GM19193 (cell line): Measurements from ENCODE around the gene VAPB.

Experiments used
- POLR2A ChIP-seq: IDR thresholded peaks from 4 replicates; pipeline ENCODE4 v1.6.1; 2011; ENCODE audit not compliant: insufficient read depth, insufficient read length; ENCODE audit errors: extremely low read depth

VAPB gene

DNA sequence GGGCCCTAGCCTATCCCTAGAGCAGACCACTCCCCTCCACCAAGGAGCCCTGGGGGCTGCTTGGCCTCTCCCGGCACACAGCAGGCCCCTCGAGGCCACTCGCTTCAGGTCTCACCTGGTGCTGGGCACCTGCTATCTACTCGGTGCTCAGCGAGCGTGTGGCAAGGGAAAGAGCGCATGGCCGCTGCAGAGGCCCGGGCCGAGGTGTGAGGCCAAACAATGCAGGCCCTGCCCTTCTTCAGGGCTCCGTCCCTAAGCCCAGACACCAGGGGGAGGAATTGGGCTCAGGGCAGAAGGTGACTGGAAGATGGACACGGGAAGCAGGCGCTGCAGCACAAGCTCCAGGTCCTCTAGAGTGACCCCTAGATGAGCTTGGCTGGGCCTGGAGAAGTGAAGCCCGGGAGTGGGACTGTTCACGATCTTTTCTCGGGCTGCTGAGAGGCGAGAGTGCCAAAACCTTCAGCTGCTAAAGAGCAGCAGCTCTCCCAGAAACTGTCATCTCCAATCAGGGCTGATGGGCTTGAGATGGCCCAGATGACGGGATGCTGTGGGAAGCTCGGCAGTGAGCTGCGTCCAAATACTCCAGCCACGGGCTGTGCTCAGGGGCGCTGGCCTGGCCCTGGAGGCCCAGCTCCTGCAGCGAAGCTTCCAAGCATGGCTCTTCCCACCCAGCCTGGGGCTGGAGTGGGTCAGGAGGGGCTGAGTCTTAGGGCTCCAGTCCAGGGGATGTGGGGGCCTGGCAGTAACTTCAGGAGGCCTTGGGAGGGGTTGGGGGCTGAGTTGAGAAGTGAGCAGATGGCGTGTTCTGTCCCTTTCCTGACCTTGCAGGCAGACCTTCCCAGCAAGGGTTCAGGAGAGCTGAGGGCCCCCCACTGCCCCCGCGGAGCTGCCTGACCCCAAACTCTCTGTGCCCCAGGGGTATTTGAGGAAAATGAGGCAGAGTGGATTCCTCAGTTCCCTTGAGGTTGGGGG is 82.5 kb downstream of the VAPB start:
- no peak for TF ChIP-seq POLR2A

GRCh38 chr20:58472273-58473018 is 83.4 kb downstream of the VAPB start:
- TF ChIP-seq POLR2A, result no peak

DNA sequence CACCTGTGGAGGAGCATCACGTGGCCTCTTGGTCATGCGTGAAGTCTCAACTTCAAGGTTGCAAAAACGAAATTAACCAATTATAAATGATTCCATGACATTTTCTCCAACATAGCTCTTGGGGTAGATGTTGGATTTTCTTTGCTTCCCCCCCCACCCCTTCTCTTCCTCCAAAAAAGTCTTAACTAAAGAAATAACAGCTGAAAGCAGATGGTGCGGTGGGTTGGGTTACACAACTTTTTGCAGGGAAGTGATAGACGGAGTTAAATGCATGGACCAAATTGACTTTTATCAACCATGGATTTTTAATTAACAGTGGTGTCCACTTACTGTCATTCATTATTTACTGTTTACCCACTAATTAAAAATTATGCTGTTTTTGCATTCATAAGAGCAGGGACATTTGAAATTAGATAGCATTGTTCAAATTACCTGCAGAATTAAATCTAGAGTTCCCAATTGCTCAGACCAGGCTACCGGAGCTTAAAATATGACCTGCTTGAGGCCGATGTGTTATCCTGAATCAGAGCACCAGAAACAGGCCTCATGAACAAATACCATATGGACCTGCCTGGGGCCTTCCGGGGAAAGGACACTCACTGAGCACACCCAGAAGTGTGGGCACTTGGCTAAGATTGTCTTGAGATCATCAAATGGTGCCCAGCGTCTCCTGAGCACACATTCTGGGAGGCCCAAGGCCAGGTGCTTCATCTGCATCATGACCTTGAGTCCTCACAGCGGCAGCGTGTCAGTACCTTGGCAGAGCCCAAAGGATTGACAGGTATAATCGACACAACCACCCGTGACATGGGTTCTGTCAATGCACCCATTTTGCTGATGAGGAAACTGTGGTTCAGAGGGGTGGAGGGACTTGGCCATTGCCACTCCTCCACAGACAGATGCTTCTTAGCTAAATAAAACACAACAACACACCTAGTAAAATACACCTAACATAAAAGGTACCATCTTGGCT is 84.7 kb downstream of the VAPB start:
- no peak for TF ChIP-seq POLR2A

- TF ChIP-seq POLR2A, result no peak
Measured at GRCh38 chr20:58475466-58475865, 86.4 kb downstream of the VAPB start.

GRCh38 chr20:58478141-58478805 is 89.2 kb downstream of the VAPB start:
- TF ChIP-seq POLR2A, result no peak

- no peak for TF ChIP-seq POLR2A
Measured at GRCh38 chr20:58479726-58480440, 90.9 kb downstream of the VAPB start.

DNA sequence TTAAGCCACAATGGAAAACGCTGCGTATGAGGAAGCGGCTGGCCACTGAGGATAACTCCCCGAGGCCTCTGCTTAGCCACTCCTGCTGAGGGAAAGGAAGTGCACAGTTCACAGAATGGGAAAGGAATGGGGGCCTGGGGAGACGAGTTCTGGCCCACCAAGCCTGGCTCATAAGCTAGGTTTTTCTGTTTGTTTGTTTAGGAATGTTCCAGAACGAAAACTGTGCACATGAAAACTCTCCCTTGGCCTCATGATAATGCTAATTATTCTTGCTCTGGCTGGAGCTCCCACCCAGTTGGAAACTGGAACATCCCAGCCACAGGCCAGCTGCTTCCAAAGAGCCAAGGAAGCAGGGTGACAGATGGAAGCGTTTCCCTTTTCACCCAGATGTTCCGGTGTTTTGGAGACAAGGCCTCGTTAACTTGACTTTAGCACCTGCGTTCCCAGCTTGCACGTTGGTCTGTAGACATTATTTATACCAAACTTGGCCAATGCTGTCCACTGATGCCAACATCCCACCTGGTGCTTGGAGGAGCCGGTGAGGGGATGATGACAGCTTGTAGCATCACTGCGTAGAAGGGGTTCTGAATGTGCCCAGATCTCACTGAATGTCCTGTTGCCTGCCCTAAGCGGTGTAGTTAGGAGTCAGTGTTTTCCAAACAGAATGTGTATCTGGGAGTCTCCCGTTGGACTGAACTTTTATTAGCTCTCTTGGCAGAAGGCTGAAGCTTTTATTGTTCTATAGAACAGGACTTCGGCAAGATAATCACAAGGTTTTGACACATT is 91.7 kb downstream of the VAPB start:
- no peak for TF ChIP-seq POLR2A

DNA sequence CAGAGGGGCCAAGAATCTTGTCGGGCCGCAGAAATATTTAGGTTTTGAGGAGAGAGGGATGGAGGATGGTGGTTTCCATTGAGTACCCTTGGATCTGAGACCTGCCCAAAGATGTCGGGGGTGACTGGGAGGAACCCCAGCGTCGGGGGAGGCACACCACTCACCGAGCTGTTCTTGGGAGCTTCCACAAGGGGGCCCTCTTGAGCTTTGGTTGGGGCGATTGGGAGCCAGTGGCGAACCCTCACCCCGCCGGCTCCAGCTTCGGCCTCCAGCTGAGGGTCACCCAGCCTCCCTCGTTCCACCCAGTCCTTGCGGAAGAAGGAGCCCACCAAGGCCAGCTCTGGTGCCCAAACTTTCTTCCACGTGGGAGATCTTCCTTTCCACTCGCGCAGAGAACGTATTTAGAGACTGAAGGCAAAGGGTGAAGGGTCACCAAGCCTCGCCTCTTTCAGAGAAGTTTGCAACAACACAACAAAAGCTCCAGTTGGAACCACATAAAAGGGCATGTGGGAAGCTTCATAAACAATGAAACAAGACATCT is 92.5 kb downstream of the VAPB start:
- no peak for TF ChIP-seq POLR2A

DNA sequence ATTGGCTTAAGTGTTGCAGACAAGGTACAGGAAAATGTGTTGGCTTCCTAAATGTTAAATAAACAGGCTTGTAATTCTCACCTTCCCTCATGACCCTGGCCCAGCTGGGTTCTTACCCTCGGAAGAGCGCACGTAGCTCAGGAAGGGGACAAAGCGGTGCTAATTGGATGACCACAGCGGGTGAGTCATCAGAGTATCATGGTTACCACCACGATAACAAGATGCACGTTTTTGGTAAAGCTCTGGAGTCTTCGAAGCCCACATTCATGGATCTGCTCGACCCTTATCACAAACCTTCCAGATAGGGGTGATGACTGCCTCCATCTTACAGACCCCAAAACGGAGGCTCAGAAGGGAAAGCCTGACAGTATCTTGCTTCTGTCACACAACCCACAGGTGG is 93.4 kb downstream of the VAPB start:
- TF ChIP-seq POLR2A, result no peak

DNA sequence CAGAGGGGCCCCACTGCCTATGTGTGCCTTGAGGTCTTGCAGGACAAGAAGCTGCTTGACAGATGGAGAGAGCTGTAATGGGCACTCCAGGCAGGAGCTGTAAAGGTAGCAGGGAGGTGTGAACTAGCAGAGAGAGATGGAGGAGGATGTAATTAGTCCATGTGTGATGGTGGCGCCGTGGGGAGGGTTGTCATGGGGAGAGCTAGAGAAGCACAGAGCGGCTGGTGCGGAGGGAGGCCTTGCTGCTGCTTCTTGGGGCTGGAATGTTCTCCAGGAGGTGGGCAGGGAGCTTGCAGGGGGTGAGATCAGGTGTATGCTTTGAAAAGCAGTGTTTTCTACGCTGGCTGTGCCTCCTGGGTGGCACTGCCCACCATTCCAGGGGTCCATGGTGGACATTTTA is 94.0 kb downstream of the VAPB start:
- no peak for TF ChIP-seq POLR2A

DNA sequence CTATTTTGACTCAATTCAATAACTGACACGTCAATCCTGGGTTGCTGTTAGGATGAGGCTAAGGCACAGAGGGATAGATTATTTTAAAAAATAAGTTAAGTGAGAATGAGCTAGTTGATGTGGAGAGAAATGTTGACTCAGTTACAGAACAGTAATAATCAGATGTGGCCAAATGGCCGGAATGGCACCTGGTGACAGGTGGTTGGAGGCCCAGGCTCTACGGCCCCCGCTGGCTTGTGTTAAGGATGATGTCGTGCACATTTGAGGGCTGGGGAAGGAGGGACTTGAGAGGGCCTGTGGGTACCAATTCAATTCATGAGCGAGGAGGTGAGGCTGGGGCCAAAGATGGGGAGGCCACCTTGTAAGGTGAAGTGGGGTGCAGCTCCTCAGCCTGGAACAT is 94.4 kb downstream of the VAPB start:
- no peak for TF ChIP-seq POLR2A

DNA sequence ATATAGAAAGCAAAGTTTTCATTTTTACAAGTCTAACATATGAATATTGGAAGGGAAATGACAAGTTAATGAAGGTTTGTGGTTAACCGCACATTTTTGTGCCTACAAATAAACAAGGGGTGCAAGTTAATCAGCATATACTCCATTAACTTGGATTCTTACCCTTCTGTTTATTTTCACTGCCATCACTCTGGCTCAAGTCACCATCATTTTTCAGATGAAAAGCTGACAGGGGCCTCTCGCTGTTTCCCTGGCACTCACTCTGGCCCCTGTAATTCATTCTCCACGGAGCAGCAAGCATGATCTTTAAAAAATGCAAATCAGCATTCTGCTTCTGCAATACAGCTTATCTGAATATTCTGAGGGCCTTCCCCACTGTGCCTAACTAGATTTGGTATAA is 96.4 kb downstream of the VAPB start:
- no peak for TF ChIP-seq POLR2A

GRCh38 chr20:58486207-58486606 is 97.2 kb downstream of the VAPB start:
- no peak for TF ChIP-seq POLR2A
